Measurements from ENCODE around the gene DMXL2.

GRCh38 chr15:51652084-51652668 lies 29.6 kb upstream of the DMXL2 start:
- no peak for TF ChIP-seq EZH2 (IDR thresholded peaks at IDR 0.05; ENCODE audit: borderline replicate concordance, low read depth, low read length, severe bottlenecking)
- no peak for TF ChIP-seq CTCF (IDR thresholded peaks at IDR 0.05; ENCODE audit: borderline replicate concordance, extremely low read depth, low read length, poor library complexity, severe bottlenecking)

All from DND-41 (cell line).